ENCODE measurements around the gene MSMB.
"Not testable (repeated sequence)": the region's sequence is repeated elsewhere in the genome, so short reads cannot be mapped to it uniquely, and the experiment has no call there.

The MSMB gene

DNA sequence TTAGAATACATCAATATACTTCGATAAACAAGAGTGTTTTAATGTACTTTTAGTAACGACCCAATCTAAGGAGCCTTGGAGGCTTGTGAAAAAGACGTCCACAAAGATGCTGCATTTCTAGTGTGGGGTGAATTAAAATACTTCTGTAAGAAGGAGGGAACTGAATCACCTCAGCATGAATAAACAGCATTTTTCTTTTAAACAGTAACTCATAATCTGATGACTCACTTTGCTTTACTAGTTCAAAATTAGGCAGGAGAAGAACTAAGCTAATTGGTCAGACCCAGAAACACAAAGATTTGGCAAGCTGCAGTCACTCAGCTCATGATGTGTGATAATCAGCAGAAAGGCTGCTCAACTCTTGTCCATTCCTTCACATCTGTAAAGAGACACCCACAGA lies 39.9 kb downstream of the MSMB start:
- peak; percentile 74 for DNase-seq

DNA sequence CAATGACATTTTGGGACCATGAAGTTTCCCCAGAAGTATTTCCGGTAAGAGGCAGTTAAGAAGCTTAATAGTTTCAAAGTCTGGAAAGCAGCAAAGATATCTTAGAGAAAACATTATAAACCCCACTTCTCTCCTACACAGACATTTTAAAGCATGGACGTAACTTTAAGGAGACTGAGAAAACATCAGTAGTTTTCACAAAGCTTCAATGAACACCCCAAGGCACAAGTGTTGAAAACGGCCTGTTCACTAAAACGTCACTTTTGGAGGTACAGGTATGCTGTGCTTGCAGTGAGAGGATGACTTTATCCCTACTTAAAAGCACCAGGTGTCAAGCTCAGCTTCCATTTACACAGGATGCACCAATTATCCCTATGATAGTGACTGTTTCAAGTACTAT lies 40.7 kb downstream of the MSMB start:
- DNase-seq: no peak

DNA sequence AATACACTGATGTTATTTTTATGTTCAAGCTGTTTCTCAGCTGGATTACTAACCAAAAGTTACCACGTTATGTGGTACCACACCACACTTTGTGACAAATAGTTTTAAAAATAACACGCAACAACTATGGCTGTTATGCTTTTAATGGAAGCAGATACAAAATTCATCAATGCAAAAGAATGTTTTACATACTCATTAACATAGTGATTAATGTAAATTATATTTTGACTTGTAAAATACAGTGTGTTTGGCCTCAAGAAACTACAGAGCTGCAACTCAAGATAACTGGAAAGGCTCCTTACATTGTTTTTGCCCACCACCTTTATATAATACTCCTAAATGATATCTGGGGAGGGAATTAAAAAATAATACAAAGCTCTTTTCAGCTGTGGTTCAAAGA lies 41.1 kb downstream of the MSMB start:
- no peak for DNase-seq

DNA sequence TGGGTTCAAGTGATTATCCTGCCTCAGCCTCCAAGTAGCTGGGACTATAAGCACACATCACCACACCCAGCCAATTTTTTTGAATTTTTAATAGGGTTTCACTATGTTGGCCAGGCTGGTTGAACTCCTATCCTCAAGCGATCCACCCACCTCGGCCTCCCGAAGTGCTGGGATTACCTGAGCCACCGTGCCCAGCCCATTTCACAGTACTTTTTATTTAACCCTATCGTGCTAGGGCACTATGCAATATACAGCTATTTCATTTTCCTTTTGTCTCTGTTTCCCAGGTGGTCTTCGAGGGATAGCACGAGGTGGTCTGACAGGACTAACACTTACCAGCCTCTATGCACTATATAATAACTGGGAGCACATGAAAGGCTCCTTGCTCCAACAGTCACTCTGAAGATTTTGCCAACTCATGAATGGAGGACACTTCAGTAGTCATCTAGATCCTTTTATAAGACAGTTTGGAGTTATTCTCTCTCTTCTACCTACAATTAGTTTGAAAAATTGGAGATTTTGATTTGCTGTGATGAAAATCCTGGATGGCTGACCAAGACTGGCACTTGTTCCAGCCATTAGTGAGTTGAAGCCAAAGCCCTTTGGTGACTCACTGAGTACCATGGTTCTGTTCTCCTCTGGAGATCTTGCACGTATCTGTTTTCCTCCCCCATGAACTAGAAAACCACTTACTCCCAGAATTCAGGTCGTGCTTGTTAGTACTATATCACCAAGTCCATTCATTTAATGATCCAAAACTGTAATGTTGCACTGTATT lies 43.0 kb downstream of the MSMB start:
- no peak for DNase-seq

DNA sequence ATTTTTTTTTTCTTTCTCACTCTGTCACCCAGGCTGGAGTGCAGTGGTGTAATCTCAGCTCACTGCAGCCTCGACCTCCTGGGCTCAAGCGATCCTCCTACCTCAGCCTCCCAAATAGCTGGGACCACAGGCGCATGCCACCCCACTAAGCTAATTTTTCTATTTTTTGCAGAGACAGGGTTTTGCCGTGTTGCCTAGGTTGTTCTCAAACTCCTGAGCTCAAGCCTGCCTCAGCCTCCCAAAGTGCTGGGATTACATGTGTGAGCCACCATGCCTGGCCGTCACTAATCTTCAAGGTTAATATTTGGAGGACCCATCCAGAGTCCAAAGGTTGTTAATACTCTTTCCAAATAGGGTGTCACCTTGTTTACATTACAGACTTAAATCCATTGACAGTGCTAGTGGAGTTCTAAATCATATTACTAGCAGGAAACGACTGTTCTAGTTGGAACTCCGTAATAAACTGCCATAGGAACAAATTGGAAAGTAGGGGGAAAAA lies 43.8 kb downstream of the MSMB start:
- DNase-seq: not testable (repeated sequence)

DNA sequence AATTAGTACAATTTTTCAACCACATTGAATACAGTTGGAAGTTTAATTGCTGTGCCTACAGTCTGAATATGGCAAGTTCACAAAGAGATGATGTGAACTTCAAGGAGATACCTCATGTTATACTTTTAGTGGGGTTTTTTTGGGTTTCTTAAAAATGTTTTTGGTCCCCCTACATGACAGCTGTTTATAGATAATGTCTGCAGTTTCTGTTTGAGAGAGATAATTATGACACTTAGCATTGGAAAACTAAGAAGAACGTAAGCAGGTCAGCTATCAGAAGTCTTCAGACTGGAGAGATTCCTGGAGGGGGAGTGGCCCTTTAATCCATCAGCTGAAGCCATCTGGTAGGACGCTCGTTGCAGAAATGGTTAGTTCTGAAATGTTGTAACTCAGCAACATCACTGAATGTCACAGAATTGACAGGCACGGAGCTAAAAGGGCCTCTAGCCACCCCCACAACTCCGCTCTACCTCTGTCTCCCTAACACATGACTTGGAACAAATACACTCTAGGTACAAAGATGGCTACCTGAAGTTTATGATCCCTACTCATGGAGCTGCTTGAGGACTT lies 44.8 kb downstream of the MSMB start:
- no peak for DNase-seq

DNA sequence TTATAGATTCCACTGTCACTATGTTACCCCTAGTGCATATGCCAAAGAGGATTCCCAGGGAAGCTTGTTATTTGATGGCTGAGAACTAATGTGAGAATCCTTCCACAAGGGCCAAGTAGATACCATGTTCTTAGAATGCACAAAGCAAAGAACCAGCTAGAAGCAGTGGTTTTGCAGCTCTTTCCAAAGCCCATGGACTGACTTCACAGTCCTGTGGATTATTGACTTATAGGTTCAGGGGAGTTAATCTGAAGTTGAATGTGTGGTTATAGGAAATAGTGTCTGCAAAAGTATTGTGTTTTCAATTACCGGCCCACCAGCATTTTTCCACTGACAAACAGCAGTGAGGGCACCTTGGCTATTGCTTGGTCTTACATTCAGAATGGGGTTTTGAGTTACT lies 45.5 kb downstream of the MSMB start:
- DNase-seq: no peak

DNA sequence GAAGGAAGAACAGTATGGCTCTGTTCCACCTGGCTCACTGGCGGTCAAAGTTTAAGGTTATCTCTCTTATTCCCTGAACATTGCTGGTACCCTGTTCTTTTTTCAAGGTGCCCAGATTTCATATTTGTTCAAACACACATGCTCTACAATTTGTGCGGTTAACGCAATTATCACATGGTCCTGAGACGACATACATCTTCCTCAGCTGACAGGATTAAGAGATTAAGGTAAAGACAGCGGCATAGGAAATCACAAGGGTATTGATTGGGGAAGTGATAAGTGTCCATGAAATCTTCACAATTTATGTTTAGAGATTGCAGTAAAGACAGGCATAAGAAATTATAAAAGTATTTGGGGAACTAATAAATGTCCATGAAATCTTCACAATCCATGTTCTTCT lies 46.1 kb downstream of the MSMB start:
- not testable (repeated sequence) for DNase-seq

DNA sequence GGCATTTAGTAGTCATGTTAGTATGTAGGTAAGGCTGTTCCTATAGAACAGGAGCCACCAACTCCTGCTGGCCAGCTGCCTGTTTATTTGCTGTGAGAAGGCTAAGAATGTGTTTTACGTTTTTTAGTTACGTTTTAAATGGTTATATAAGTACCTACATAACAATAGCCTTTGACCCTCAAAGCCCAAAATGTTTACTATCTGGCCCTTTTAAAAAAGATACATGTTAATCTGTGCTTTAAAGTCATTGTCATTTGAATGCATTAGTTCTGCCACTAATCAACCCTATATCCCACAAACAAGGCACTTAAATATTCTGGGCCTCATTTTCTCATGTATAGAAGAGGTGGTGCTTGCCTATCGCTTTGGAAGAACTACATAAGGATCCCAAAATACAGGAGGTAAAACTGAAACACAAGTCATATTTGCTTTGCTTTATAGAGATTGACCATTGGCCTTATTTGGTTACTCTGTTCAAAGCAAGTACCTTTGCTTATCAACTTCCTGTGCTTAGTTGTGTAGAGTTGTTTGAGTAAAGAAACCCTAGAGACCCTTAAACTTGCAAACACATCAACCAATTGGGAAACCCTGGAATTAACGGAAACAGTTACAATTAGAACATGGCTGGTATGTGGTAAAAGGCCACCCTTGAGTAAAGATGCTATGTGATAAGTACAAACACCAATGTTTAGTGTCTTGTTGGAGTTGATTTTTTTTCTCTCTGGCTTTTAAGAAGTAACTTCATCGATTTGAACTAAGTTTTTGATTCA lies 47.9 kb downstream of the MSMB start:
- DNase-seq: no peak

DNA sequence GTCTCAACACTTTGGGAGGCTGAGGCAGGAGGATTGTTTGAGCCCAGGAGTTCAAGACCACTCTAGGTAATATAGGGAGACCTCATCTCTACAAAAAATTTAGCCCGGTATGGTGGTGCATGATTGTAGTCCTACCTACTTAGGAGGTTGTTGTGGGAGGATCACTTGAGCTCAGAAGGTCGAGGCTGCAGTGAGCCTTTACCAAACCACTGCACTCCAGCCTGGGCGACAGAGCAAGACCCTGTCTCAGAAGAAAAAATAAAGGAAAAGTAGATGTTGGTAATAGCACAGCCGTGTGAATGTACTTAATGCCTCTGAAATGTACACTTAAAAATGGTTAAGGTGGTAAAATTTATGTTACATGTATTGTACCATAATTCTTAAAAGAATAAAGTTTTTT lies 48.5 kb downstream of the MSMB start:
- no peak for DNase-seq

DNA sequence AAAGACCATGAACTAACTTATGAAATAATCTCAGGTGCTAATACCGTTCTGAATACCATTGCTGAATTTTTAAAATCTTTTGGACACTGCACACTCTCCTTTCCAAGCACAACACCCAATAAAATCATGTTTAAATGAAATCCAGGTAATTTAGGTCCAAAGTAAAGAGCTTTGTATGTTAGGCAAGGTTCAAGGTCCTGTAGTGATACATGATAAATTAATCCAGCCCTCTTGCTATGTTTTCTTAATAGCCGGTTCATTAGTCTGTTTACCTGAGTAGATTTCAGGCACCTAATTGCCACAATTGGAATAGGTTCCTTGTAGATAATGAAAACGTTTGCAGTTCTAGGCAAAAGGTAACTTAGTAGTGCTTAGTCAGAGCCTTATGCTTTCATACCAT lies 60.5 kb downstream of the MSMB start:
- DNase-seq: not testable (repeated sequence)

DNA sequence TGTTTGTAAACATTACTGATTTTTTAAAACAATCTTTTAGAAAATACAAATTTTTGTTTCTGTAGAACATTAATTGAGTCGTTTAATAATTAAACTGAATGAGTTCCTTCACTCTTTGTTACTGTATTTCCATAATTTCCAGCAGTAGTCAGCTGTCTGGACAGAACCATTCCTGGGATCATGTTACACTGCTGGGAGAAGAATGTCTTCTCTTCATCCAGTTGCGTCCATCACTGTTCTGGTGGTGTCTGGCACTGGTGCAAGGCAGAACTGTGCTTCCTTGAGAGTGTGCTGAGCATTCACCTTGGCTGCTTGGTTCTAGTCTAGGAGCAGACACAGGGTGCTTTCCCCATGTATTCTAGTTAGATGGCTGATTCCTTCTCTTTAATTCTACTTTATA lies 61.6 kb downstream of the MSMB start:
- not testable (repeated sequence) for DNase-seq

DNA sequence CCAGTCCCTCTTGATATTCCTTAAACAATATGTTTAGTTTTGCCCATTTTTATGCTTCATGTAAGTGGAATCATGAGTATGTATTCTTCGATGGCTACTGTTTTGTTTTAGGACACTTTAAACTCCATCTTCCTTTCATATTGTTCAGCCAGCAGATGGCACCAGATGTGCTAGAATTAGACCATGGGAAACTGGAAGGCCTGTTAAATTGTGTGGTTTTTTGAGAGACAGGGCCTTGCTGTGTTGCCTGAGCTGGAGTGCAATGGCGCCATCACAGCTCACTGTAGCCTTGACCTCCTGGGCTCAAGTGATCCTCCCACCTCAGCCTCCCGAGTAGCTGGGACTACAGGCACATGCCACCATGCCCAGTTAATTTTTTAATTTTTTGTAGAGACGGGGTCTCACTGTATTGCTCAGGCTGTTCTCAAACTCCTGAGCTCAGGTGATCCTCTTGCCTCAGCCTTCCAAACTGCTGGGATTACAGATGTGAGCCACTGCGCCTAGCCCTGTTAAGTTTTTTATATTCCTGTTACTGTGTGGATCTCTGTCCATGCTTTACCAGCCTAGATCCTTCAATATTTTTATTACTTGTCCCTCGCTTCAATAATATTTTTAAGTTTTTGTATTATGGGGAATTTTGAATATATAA lies 62.4 kb downstream of the MSMB start:
- peak; percentile 54 for DNase-seq
